Panc1 (cell line): ENCODE results near the gene NR1H4. TPM values are rescaled to one million over a fixed set of nuclear protein-coding genes. Genes with fewer than 3 reads are reported as not detected.

ENCODE experiments used
- ATAC-seq: fragments of 200-7000 bp; cut with Tn5 transposase; 2 replicates; pipeline ENCODE4 v1.9.1; 2020; ENCODE audit warnings: mild to moderate bottlenecking, moderate library complexity
- BruUV-seq: library from RNA; stranded (reverse); fragments of 400-500 nt; replicated peaks from 2 replicates; lab custom pipeline; 2021; lab: Mats Ljungman, UMichigan
- CTCF ChIA-PET: fragments of 300-600 bp; sonication (Branson Sonifier 250); formaldehyde crosslinking; loops from one replicate; lab custom pipeline; 2022; ENCODE audit warnings: antibody characterized with exemption; lab: Charles Lee
- POLR2A ChIA-PET: fragments of 300-600 bp; sonication (Branson Sonifier 250); formaldehyde crosslinking; loops from one replicate; lab custom pipeline; 2022; ENCODE audit warnings: antibody characterized with exemption; lab: Charles Lee
- DNase-seq: peaks from one replicate; pipeline ENCODE4 v3.0.0-alpha.2; 2010; ENCODE audit warnings: low read depth, low spot score
- H3K27ac ChIP-seq: 2 replicates; pipeline ENCODE4 v1.5.1; 2011; ENCODE audit warnings: mild to moderate bottlenecking, low read length, inconsistent platforms
- H3K27me3 ChIP-seq: fragments of 200-500 bp; sonication (Bioruptor generic); 2 replicates; pipeline ENCODE4 v1.6.0; 2014; ENCODE audit warnings: low read length, inconsistent platforms; ENCODE audit not compliant: control insufficient read depth, insufficient read depth
- H3K36me3 ChIP-seq: fragments of 200-500 bp; sonication (Bioruptor generic); 2 replicates; pipeline ENCODE4 v1.5.1; 2014; ENCODE audit warnings: inconsistent platforms, mild to moderate bottlenecking, low read length, moderate library complexity; ENCODE audit not compliant: control insufficient read depth, insufficient read depth
- H3K4me1 ChIP-seq: 2 replicates; pipeline ENCODE4 v1.5.1; 2011; ENCODE audit warnings: inconsistent platforms, mild to moderate bottlenecking, low read length, moderate library complexity; ENCODE audit not compliant: control insufficient read depth, insufficient read depth
- H3K4me3 ChIP-seq, 2 experiments: 2 replicates each; pipeline ENCODE4 v1.5.1; 2011 to 2012; ENCODE audit warnings: low read depth in 2 of 2, low read length in 2 of 2, mild to moderate bottlenecking in 2 of 2, inconsistent platforms in 1 of 2, moderate library complexity in 1 of 2
- H3K9me3 ChIP-seq: fragments of 200-500 bp; sonication (Bioruptor generic); 2 replicates; pipeline ENCODE4 v1.5.1; 2014; ENCODE audit warnings: low read depth, mild to moderate bottlenecking, inconsistent platforms, low read length, moderate library complexity; ENCODE audit not compliant: control insufficient read depth, insufficient read depth
- POLR2AphosphoS5 ChIP-seq: IDR thresholded peaks from 2 replicates; pipeline ENCODE4 v1.6.1; 2012; ENCODE audit warnings: mild to moderate bottlenecking, low read depth, low read length, moderate library complexity
- REST ChIP-seq, 2 experiments: IDR thresholded peaks; 2 replicates each; pipeline ENCODE4 v1.6.1; 2011 to 2012; ENCODE audit warnings: low read depth in 2 of 2, control low read depth in 1 of 2, low read length in 1 of 2, mild to moderate bottlenecking in 1 of 2, moderate library complexity in 1 of 2; ENCODE audit not compliant: insufficient read depth in 1 of 2
- SIN3A ChIP-seq: IDR thresholded peaks from 2 replicates; pipeline ENCODE4 v1.6.1; 2012; ENCODE audit warnings: low read depth, mild to moderate bottlenecking, low read length, moderate library complexity, borderline replicate concordance; ENCODE audit not compliant: insufficient read depth
- TCF7L2 ChIP-seq: IDR thresholded peaks from 2 replicates; pipeline ENCODE4 v1.6.1; 2011; ENCODE audit warnings: mild to moderate bottlenecking, low read depth, low read length, inconsistent platforms
- in situ Hi-C: cut with HindIII; loops from 2 replicates; pipeline ENCODE4 v1.10.0; 2016; ENCODE audit warnings: low sequenced_read_pairs, low pct_unique_long_range_greater_than_20kb
- intact Hi-C: fragments of 100-400 bp; cut with micrococcal nuclease; formaldehyde crosslinking; loops from one replicate; pipeline ENCODE4 v1.10.0; 2022; ENCODE audit not compliant: unreplicated experiment
- total RNA-seq: library from RNA; stranded (reverse); gene quantifications from one replicate; pipeline ENCODE4 v1.2.1, GENCODE V29; 2021; ENCODE audit not compliant: unreplicated experiment
- TF ChIP-seq, protein P1 (sequence below): fragments of 450-650 bp; IDR thresholded peaks from 2 replicates; pipeline ENCODE4 v1.5.1; 2017; ENCODE audit warnings: mild to moderate bottlenecking

NR1H4 gene
- total RNA-seq, 1 experiment from 2014 or later: not detected

- Histone ChIP-seq H3K27ac (no peak overlapping the region), H3K36me3 (no peaks in the 10 kb centered on the region), H3K4me3 (no peak overlapping the region), H3K9me3 (no peaks in the 10 kb centered on the region), H3K4me1 (no peaks in the 10 kb centered on the region), H3K27me3 (peaks cover 9% of the 10 kb centered on the region)
- no peak for DNase-seq
- no peak for TF ChIP-seq REST (IDR thresholded peaks at IDR 0.05; ENCODE audit: insufficient read depth in 1 of 2, low read depth in 2 of 2, low read length in 1 of 2)
- no peak for TF ChIP-seq POLR2AphosphoS5
- intact Hi-C loops: no loop called here
- in situ Hi-C loops: no loop called here
- CTCF ChIA-PET: no interaction called here
- POLR2A ChIA-PET: no interaction called here
- no TSS peak for BruUV-seq
- no peak for ATAC-seq
Observed at GRCh38 chr12:100473050-100473715, 483 bp upstream of the NR1H4 start.

DNA sequence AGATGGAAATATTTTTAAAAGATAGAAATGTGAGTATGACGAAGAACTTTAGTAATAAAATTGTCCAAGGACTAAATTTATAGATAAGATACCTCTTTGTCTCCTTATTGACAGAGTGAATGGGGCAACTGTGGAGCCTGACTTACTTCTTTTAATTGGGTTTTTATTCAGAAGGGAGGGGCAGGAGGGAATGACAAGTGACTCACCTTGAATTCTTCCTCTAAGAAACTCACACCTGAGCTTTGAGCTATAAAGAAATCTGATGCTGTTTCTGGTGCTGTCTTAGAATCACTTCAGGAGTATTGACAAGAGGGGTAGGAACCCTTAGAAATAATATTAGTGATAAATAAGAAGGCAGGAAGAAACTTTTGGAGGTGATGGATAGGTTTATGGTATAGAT is 951 bp downstream of the NR1H4 start:
- TF ChIP-seq REST (IDR thresholded peaks at IDR 0.05; ENCODE audit: insufficient read depth in 1 of 2, low read depth in 2 of 2, low read length in 1 of 2): no peak
- TF ChIP-seq, protein P1, sequence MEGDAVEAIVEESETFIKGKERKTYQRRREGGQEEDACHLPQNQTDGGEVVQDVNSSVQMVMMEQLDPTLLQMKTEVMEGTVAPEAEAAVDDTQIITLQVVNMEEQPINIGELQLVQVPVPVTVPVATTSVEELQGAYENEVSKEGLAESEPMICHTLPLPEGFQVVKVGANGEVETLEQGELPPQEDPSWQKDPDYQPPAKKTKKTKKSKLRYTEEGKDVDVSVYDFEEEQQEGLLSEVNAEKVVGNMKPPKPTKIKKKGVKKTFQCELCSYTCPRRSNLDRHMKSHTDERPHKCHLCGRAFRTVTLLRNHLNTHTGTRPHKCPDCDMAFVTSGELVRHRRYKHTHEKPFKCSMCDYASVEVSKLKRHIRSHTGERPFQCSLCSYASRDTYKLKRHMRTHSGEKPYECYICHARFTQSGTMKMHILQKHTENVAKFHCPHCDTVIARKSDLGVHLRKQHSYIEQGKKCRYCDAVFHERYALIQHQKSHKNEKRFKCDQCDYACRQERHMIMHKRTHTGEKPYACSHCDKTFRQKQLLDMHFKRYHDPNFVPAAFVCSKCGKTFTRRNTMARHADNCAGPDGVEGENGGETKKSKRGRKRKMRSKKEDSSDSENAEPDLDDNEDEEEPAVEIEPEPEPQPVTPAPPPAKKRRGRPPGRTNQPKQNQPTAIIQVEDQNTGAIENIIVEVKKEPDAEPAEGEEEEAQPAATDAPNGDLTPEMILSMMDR: no peak
- no peak for TF ChIP-seq POLR2AphosphoS5
- no peak for TF ChIP-seq TCF7L2
- TF ChIP-seq SIN3A: no peak
- ATAC-seq (no peak), DNase-seq (no peak)
- H3K4me1 ChIP-seq: no peaks in the 10 kb centered on the region
- no peaks in the 10 kb centered on the region for H3K9me3 ChIP-seq
- in situ Hi-C loops (no loop called here), intact Hi-C loops (no loop called here)
- H3K27ac ChIP-seq: no peak overlapping the region
- no TSS peak for BruUV-seq
- ChIA-PET POLR2A (no interaction called here), CTCF (no interaction called here)
- no peak overlapping the region for H3K4me3 ChIP-seq
- H3K27me3 ChIP-seq: peaks cover 9% of the 10 kb centered on the region
- H3K36me3 ChIP-seq: no peaks in the 10 kb centered on the region
